Measurements from ENCODE around the gene STEEP1. TPM values are rescaled to one million over a fixed set of nuclear protein-coding genes. Genes with fewer than 3 reads are reported as not detected.

Gene STEEP1
- total RNA-seq, 1 donor = 24.0 TPM

DNA sequence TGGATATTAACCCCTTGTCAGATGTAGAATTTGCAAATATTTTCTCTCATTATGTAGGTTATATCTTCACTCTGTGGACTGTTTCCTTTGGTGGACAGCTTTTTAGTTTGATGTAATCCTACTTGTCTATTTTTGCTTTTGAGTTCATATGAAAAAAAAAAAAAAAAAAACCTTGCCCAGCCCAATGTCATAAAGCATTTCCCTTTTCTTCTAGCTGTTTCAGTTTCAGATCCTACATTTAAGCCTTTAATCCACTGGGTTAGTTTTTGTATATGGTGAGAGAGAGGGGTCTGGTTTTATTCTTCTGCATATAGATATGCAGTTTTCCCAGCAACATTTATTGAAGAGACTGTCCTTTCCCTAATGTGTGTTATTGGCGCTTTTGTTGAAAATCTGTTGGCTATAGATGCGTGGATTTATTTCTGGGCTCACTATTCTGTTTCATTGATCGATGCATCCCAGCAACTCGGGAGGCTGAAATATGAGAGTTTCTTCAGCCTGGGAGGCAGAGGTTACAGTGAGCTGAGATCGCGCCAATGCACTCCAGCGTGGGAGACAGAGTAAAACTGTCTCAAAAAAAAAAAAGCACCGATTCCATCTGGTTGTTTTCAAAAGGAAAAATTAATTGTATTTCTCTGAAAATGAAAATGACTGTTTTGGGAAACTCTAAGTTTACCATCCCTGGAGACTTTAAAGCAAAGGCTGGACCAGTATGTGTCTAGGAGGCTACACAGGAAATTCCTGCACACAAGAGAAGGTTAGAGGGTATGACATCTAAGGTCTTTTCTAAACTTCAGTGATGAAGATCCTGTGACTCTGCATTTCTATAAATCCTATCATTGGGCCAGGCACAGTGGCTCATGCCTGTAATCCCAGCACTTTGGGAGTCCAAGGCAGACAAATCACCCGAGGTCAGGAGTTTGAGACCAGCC lies 35.6 kb downstream of the STEEP1 start:
- no peak for TF ChIP-seq CTCF (IDR thresholded peaks at IDR 0.05; ENCODE audit: insufficient read depth, low read length)
- DNase-seq (ENCODE audit: low read depth) = no peak
- no peak overlapping the region for H3K4me3 ChIP-seq (ENCODE audit: low read depth, low read length)

GRCh38 chrX:119523664-119524184 lies 41.5 kb downstream of the STEEP1 start:
- TF ChIP-seq CTCF (IDR thresholded peaks at IDR 0.05; ENCODE audit: insufficient read depth, low read length) = no peak
- DNase-seq (ENCODE audit: low read depth) = no peak
- no peak overlapping the region for H3K4me3 ChIP-seq (ENCODE audit: low read depth, low read length)

DNA sequence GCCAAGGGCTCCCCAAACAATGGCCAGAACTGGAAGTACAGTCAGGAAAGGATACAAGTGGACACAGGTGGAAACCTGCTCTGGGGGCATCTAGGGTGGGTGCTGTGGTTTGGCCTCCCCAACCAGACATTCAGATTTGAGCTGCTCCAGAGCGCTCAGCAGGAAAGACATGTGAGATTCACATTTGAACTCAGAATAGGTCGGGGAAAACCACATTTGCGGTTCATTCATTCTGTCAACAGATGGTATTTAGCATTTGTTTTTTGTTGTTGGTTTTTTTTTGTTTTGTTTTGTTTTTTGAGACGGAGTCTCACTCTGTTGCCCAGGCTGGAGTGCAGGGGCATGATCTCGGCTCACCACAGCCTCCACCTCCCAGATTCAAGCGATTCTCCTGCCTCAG lies 44.0 kb downstream of the STEEP1 start:
- DNase-seq (ENCODE audit: low read depth) = no peak
- TF ChIP-seq CTCF (IDR thresholded peaks at IDR 0.05; ENCODE audit: insufficient read depth, low read length) = no peak
- H3K4me3 ChIP-seq (ENCODE audit: low read depth, low read length) = no peak overlapping the region

DNA sequence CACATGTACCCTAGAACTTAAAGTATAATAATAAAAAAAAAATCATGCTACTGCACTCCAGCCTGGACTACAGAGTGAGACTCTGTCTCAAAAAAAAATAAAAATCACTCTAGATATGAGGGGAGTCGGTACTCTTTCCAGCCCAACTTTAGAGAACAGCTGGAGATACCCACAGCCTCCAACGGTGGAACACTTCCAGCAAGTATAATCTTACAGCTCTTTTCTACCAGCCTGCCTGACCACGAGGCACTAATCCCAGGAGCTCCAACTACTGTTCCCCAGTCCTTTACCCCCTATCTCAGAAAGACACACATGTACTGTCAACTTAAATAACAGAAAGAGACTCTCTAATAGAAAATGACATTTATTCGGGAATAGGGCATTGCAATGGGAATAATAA lies 46.8 kb downstream of the STEEP1 start:
- no peak for DNase-seq (ENCODE audit: low read depth)
- no peak overlapping the region for H3K4me3 ChIP-seq (ENCODE audit: low read depth, low read length)
- no peak for TF ChIP-seq CTCF (IDR thresholded peaks at IDR 0.05; ENCODE audit: insufficient read depth, low read length)

GRCh38 chrX:119516157-119516702 lies 49.0 kb downstream of the STEEP1 start:
- H3K4me3 ChIP-seq (ENCODE audit: low read depth, low read length) = no peak overlapping the region
- peak; percentile 72 for DNase-seq (ENCODE audit: low read depth)
- peak; percentile 77 for TF ChIP-seq CTCF (IDR thresholded peaks at IDR 0.05; ENCODE audit: insufficient read depth, low read length)

DNA sequence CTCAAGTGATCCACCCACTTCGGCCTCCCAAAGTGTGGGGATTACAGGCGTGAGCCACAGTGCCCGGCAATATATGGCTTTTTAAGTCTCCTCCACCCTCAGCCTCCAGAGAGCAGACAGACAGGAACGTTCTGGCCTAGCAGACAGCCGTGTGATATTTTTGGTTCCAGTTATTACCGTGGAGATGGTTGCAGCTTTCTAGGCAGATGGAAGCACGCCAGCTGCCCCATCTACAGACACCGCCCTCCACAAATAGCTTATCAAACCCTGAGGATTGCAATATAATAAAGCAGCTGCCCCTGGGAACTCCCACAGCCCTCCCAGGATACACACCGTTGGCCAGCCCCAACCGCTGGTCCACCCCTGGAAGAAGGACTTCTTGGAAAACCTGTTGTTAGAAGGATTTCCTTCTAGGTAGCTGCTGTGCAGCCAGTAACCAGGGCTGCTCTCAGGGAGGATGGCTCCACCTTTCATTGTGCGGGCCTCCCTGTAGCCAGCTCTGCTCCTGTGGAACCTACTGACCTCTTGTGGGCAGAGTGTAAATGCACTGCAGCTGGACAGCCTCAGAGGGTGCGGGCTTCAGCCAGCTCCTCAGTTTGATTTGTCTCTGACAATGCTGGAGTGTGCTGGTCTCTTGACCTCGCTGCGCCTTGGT lies 52.9 kb downstream of the STEEP1 start:
- TF ChIP-seq CTCF (IDR thresholded peaks at IDR 0.05; ENCODE audit: insufficient read depth, low read length) = peak; percentile 73
- peak; percentile 75 for DNase-seq (ENCODE audit: low read depth)

More for the DNA sequence above, 52.9 kb downstream of the STEEP1 start:
- H3K4me3 ChIP-seq (ENCODE audit: low read depth, low read length) = no peak overlapping the region

All from fibroblast of the aortic adventitia (primary cell).